Left renal cortex interstitium (tissue), 4 donors: ENCODE data around the gene HOXC12. TPM values are rescaled to one million over a fixed set of nuclear protein-coding genes. Genes with fewer than 3 reads are reported as not detected.

Source experiments
- DNase-seq, 4 donors: peaks; one replicate each; pipeline ENCODE4 v3.0.0-alpha.2; 2013; ENCODE audit warnings: low read depth in 4 of 4, low spot score in 2 of 4, missing footprints in 1 of 4
- polyA plus RNA-seq, 4 donors: library from polyadenylated mRNA; unstranded; fragments of 120-200 nt; gene quantifications; one replicate each; pipeline ENCODE4 v1.2.1, GENCODE V29; 2013; ENCODE audit not compliant: insufficient read length in 4 of 4

HOXC12 gene
- polyA plus RNA-seq, 4 donors, result not detected

- no peak for DNase-seq
These were observed 1.1 kb downstream of the HOXC12 start for GRCh38 chr12:53955776-53956250.

DNA sequence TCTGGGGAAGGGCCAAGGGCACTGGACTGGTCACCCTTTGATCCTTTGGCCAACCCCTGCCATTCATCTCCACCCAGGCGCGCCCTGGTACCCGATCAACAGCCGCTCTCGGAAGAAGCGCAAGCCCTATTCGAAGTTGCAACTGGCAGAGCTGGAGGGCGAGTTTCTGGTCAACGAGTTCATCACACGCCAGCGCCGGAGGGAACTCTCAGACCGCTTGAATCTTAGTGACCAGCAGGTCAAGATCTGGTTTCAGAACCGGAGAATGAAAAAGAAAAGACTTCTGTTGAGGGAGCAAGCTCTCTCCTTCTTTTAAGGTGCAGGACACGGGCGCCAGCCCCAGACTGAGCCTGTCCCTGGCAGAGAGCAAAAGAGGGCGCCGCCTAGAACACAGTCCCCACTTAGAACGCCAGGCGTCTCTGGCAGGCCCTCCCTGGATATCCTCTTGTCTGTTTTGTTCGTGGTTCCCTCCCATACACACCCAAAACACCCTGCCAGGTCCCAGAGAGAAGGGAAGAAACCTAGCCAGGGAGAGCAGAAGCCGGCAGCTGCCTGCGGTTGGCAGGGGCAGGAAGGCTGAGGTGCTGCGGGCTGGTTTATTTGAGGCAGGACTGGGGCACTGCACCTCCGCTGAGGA, 1.7 kb downstream of the HOXC12 start:
- DNase-seq, result no peak

GRCh38 chr12:53956914-53957536, 2.3 kb downstream of the HOXC12 start:
- DNase-seq, result no peak

DNA sequence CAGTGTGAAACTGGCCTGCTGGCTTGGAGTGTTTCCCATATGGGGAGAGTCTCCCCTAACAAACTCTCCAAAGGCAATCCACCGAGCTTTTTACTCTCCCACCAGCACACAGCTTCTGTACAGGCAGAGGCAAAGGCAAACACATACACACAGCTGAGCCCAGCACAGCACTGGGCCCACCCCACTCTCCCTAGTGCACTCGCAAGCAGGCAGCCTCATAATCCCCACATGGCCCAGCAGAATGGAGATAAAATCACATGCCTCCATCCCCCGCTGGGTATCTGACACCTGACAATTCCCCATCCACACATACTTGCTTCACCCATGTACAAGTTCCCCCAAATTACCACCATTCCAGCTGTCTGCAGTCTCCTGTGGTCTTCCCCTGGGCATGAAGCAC, 3.4 kb downstream of the HOXC12 start:
- no peak for DNase-seq

GRCh38 chr12:53959314-53959713, 4.6 kb downstream of the HOXC12 start:
- no peak for DNase-seq

GRCh38 chr12:53960187-53961024, 5.7 kb downstream of the HOXC12 start:
- no peak for DNase-seq

GRCh38 chr12:53961025-53961761, 6.5 kb downstream of the HOXC12 start:
- DNase-seq, result no peak

GRCh38 chr12:53963005-53963404, 8.3 kb downstream of the HOXC12 start:
- DNase-seq, result no peak

DNA sequence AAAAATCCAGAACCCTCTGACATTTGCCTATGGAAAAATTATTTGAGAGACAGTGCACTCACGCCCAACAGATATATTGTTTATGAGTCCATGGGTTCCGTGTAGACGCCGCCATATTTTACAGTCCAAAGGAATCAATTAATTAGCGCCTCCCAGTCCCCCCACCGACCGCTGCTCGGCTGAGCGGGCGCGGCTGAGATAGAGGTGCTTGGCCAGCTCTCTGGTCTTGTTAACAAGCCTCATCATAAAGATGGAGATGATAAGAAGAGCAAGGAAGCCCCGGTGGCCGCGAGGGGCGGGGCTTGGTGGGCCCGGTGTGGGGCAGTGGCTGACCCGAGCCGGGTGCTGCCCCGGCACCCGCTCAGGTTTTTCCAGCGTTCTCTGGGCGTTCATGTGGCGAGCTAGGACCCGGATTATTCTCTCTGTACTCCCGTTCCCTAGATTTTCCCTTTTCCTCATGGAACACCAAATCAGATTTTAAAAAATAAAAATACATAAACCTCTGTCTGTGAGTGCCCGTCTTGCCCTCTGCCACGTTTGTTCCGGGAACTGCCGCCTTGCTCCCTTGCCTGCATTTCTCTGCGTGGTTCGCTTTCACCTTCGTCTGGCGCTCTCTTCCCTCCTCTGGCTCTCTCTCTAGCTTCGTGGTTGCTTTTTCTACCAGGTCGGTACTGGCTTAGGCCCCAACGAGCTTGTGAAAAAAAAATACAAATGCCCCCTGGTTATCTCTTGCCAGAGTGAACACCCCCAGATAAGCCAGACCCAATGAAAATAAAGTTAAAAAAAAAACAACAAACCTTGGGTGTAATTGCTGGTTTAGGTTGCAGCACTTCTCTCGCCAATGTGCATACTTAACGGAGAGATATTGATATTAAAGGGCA, 9.0 kb downstream of the HOXC12 start:
- DNase-seq, result no peak

DNA sequence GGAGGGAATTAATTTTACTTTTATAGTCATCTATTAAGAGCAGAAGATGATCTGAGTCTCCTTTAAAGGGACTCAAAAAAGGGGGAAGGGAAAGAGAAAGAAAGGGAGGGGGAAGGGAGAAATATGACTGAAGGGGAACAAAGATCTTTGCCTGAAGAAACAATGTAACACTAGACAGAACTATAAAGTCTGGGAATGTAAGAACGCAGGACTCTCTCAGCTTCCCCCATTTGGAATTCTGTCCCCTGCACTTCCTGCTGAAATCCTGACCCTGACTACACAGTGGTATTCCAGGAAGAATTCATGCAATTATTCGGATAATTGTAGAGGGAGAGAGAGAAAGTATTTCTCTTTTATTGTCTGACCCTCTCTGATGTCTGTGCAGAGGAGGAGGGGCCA, 9.6 kb downstream of the HOXC12 start:
- DNase-seq, result no peak

DNA sequence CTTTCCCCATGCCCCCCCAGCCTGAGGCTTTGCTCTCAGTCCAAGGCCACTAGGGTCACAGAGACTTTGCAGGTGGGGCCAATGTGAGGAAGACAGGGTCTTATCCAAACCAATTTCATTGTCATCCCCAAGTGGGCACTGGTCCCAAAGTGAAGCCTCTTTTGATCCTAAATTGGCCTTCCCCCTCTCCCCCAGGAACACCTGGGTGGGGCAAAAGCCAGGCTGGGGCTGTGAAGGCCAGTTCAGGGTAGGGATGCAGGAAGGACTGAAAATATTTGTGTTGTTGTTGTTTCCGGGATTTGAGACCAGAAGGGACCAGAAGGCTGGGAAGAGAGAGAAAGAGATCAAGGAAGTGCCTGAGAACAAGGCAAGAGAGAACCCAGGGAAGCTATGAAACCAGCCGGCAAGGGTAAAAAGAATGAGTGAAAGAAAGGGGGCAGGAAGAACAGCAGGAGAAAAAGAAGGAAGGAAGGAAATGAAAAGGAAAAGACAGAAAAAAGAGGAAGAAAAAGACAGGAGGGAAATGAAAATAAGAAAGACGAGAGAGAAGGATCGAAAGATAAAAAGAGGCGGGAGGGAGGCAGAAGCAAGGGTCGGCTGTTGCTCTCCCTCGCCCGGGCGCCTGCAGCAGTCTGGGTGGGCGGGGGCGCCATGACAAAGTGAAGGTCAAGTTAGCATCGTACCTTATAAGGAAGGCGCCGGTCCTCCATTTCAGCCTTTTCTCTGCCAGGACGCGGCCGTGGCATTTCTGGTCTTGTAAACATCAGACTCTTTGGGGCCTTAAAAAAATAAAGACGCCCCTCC, 10.8 kb downstream of the HOXC12 start:
- DNase-seq, result no peak

DNA sequence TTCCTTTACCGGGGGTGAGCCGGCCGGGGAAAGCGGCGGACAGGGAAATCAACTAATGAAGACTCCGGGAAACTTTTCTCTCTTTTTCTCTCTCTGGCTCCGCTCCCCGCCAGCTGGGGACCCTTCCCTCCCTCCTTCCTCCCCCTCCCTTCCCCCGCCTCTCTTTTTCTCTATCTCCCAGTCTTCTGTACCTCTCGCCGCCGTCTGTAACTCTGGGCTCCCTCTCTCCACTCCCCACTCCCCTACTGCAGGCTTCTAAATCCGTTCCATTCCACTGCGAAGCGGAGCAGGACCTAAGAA, 11.3 kb downstream of the HOXC12 start:
- DNase-seq, result no peak

GRCh38 chr12:53966385-53967133, 11.9 kb downstream of the HOXC12 start:
- no peak for DNase-seq

DNA sequence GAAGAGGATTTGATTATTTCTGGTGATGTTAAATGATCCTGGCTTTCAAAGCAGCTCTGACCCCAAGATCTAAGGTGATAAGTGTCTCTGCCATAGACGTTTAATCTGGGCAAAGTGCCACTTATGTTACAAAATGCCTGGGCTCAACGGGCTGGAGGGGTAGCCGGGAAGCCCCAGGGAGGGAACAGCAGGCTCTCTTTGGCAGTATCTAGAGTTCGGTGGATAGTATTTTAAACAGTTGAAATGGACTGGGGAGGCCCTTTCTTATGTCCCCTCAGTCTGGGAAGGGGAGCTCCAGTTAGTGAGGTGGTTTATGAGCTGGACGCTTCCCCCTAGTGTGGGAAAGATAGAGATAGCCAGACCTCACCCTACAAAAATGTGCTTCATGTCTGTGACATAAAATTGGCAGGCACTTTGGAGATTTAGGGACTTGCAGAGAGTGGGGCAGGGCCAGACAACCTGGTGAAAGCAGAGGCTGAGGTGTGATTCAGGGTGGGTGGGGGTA, 12.8 kb downstream of the HOXC12 start:
- no peak for DNase-seq

DNA sequence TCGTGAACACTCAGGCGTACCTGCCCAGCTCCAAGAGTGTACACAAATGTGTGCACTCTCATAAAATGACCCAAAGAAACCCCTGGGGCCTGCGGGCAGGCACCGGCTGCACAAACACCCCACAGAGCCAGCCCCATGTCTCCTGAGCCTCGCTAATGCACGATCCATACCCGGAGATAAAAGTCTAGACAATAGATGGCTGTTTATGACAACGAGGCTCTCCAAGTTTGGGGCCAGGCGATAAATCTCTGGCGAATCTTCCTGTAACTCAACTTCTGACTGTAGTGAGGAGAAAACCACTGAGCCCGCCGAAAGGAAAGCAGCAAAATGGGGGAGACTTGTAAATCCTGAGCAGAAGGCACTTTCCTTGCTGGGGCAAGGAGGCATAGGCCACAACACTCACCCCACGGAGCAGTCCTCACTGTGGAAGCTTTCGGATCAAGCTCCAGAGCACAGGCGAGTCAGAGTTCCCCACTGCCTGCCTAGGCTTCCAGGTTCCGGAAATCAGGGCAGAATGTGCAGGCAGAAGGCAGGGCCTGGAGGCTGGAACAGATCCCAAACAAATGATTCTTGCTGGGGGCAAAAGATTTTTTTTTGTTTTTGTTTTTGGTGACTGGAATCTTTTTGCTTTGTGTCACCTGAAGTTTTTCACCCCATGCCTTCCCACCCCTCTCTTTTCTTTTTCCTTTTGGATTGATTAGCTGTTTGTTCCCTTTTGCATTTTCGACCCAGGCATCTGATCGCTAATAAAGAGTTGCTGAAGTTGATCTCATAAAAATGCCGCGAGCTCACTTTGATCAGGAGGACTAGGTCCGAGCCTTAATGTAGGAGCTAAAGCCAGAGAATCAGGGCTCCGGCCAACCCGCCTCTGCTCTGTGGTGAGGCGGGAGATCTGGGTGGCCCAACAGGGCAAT, 13.8 kb downstream of the HOXC12 start:
- DNase-seq, result no peak

DNA sequence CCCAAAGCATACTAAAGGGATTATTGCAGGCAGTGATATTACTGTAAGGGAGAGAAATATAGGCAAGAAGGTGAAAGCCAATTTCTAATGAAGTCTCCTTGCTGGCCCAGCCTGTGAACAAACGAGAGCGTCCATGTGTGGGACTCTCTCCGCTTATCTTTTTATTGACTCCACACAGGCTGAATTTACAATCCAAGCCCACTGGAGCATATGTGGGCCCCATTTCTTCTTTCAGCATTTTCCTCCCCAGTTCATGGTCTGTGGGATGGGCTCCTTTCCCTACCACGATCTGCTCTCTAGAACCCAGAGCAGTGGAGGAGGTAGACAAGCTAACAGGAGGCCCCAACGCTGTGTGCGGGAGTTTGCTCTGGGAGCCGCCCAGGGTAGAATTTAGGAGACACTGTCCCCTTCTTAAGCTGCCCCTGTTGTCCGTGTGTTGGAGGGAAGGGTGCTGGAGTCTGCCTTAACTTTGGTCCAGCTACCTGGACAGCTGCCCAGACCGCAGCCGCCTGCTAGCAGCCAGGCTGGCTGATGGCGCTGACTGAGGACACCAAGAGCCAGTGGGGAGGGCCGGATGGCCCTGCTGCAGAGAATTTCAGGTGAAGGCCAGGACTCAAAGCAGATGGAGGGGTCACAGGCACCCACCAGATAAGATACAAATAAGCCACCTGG, 15.0 kb downstream of the HOXC12 start:
- no peak for DNase-seq

DNA sequence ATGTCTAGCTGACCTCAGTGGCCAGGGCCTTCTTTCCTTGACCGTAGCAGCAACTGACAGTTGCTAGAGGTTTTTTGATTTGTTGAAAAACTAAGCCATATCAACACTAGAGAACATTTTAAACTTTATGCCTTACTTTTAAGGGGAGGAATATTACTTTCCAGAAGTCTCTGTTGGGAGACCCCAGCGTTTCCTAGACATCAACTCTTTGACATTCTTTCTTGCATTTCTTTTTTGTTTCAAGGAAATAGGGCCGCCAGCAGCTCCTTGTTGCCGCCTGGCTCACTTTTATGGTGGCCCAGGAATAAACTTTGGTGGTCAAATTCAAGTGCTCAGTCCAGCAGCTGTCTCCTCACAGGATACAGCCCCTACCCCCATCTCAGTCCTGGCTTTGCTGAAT, 15.7 kb downstream of the HOXC12 start:
- DNase-seq, result no peak
